Natural killer cell (primary cell): ENCODE results near the gene SPARC. TPM values are rescaled to one million over a fixed set of nuclear protein-coding genes. Genes with fewer than 3 reads are reported as not detected.

Experiments used
- ATAC-seq, 3 donors: fragments of 150-1000 bp in 2 of 3; fragments of 200-7000 bp in 1 of 3; cut with Tn5 transposase; 1 replicate in 1 of 3; 2 replicates in 2 of 3; pipeline ENCODE4 v1.10.0; 2021; ENCODE audit warnings: mild to moderate bottlenecking in 2 of 3, moderate library complexity in 2 of 3
- DNase-seq, 2 donors: peaks; one replicate each; pipeline versions ENCODE4 v3.0.0 to v3.0.0-alpha.2; 2013 to 2021; ENCODE audit warnings: mixed read lengths in 1 of 2
- H3K27ac ChIP-seq: one replicate; pipeline ENCODE4 v1.5.1; 2013; ENCODE audit warnings: mild to moderate bottlenecking, low read length
- H3K27me3 ChIP-seq: one replicate; pipeline ENCODE4 v1.6.1; 2013; ENCODE audit warnings: low read length; ENCODE audit not compliant: control insufficient read depth, insufficient read depth
- H3K36me3 ChIP-seq: one replicate; pipeline ENCODE4 v1.6.1; 2013; ENCODE audit warnings: low read length; ENCODE audit not compliant: control insufficient read depth, insufficient read depth
- H3K4me1 ChIP-seq: one replicate; pipeline ENCODE4 v1.6.1; 2013; ENCODE audit warnings: low read length; ENCODE audit not compliant: control insufficient read depth, insufficient read depth
- H3K4me3 ChIP-seq: one replicate; pipeline ENCODE4 v1.5.1; 2013; ENCODE audit warnings: low read length
- H3K9me3 ChIP-seq: one replicate; pipeline ENCODE4 v1.6.1; 2013; ENCODE audit warnings: low read length; ENCODE audit not compliant: control insufficient read depth, insufficient read depth
- H3K27ac Mint-ChIP-seq, 2 donors: one replicate each; pipeline ENCODE4 v1.8.0; 2022; ENCODE audit warnings: mild to moderate bottlenecking in 2 of 2, mixed read lengths in 2 of 2, moderate library complexity in 1 of 2
- H3K27me3 Mint-ChIP-seq, 2 donors: one replicate each; pipeline ENCODE4 v1.8.0; 2022; ENCODE audit warnings: low read depth in 2 of 2, mixed read lengths in 2 of 2
- H3K36me3 Mint-ChIP-seq: one replicate; pipeline ENCODE4 v1.8.0; 2022; ENCODE audit warnings: mixed read lengths
- H3K4me1 Mint-ChIP-seq, 2 donors: one replicate each; pipeline ENCODE4 v1.8.0; 2022; ENCODE audit warnings: mixed read lengths in 2 of 2
- H3K4me3 Mint-ChIP-seq: one replicate; pipeline ENCODE4 v1.8.0; 2022; ENCODE audit warnings: mild to moderate bottlenecking, moderate library complexity, mixed read lengths
- H3K9me3 Mint-ChIP-seq, 2 donors: one replicate each; pipeline ENCODE4 v1.8.0; 2022; ENCODE audit warnings: mixed read lengths in 2 of 2
- CTCF ChIP-seq: fragments of 200-600 bp; IDR thresholded peaks from one replicate; pipeline ENCODE4 v1.8.0; 2022; ENCODE audit warnings: antibody characterized with exemption
- WGBS: methylation state at CpG from one replicate; pipeline ENCODE4 v1.1.7; 2013; ENCODE audit warnings: missing lambda C conversion rate; ENCODE audit not compliant: insufficient coverage; 5-methylcytosine and 5-hydroxymethylcytosine counted together
- intact Hi-C: fragments of 100-400 bp; cut with micrococcal nuclease; formaldehyde crosslinking; loops from one replicate; pipeline ENCODE4 v1.14.2; 2022
- total RNA-seq, 4 donors: library from RNA; stranded (reverse); fragments of 120-200 nt in 1 of 4; gene quantifications; one replicate each; pipeline versions ENCODE4 v1.2.3 to v1.2.4, GENCODE V29; 2013 to 2022

The SPARC gene
- total RNA-seq, 3 donors from 2014 or later (not counting 1 experiment from before 2014, with no cell fraction given) = 3.2 to 48.5 (median 23.4) TPM

- no peak for ATAC-seq
- H3K27ac ChIP-seq = no peak overlapping the region
These were observed 21.1 kb downstream of the SPARC start for GRCh38 chr5:151665613-151666012.

GRCh38 chr5:151664694-151665585 lies 21.8 kb downstream of the SPARC start:
- H3K4me3 ChIP-seq = no peak overlapping the region
- peaks cover 6 to 10% of the 10 kb centered on the region in 2 donors for H3K4me1 Mint-ChIP-seq
- H3K36me3 Mint-ChIP-seq = no peaks in the 10 kb centered on the region
- intact Hi-C loops = no loop called here
- no peaks in the 10 kb centered on the region for H3K9me3 Mint-ChIP-seq
- no peak for TF ChIP-seq CTCF
- no peak overlapping the region for H3K27ac Mint-ChIP-seq
- no peaks in the 10 kb centered on the region for H3K27me3 ChIP-seq
- no peaks in the 10 kb centered on the region for H3K36me3 ChIP-seq
- peaks cover 0 to 3% of the 10 kb centered on the region in 2 donors for H3K27me3 Mint-ChIP-seq
- no peak for ATAC-seq
- peaks cover 9% of the 10 kb centered on the region for H3K4me1 ChIP-seq
- WGBS = 79% methylated on average over 4 of the region's 6 CpGs
- H3K4me3 Mint-ChIP-seq = no peak overlapping the region
- no peak for DNase-seq
- no peaks in the 10 kb centered on the region for H3K9me3 ChIP-seq
- H3K27ac ChIP-seq = no peak overlapping the region

More at GRCh38 chr5:151665613-151666012, 21.1 kb downstream of the SPARC start:
- WGBS = 63% methylated on average over 2 of the region's 2 CpGs
- H3K9me3 ChIP-seq = no peaks in the 10 kb centered on the region
- H3K4me3 ChIP-seq = no peak overlapping the region
- peaks cover 0 to 3% of the 10 kb centered on the region in 2 donors for H3K27me3 Mint-ChIP-seq
- no peak overlapping the region for H3K4me3 Mint-ChIP-seq
- no peaks in the 10 kb centered on the region for H3K9me3 Mint-ChIP-seq
- no peak for DNase-seq
- no peaks in the 10 kb centered on the region for H3K36me3 Mint-ChIP-seq
- intact Hi-C loops = no loop called here
- no peak for TF ChIP-seq CTCF
- no peak overlapping the region for H3K27ac Mint-ChIP-seq
- peaks cover 9% of the 10 kb centered on the region for H3K4me1 ChIP-seq
- H3K36me3 ChIP-seq = no peaks in the 10 kb centered on the region
- peaks cover 6 to 10% of the 10 kb centered on the region in 2 donors for H3K4me1 Mint-ChIP-seq
- no peaks in the 10 kb centered on the region for H3K27me3 ChIP-seq

GRCh38 chr5:151663617-151664293 lies 23.0 kb downstream of the SPARC start:
- no peaks in the 10 kb centered on the region for H3K27me3 ChIP-seq
- H3K4me3 ChIP-seq = no peak overlapping the region
- H3K36me3 ChIP-seq = no peaks in the 10 kb centered on the region
- ATAC-seq (no peak), DNase-seq (no peak)
- peaks cover 11 to 16% of the 10 kb centered on the region in 2 donors for H3K4me1 Mint-ChIP-seq
- no peak for TF ChIP-seq CTCF
- no peak overlapping the region for H3K4me3 Mint-ChIP-seq
- H3K9me3 ChIP-seq = no peaks in the 10 kb centered on the region
- H3K4me1 ChIP-seq = peaks cover 12% of the 10 kb centered on the region
- no peaks in the 10 kb centered on the region for H3K36me3 Mint-ChIP-seq
- 50% methylated on average over 17 of the region's 17 CpGs for WGBS
- H3K27ac ChIP-seq = no peak overlapping the region
- H3K27ac Mint-ChIP-seq = peak overlapping the region in 1 of 2 donors; percentile 44
- peaks cover 0 to 6% of the 10 kb centered on the region in 2 donors for H3K27me3 Mint-ChIP-seq
- H3K9me3 Mint-ChIP-seq = no peaks in the 10 kb centered on the region
- intact Hi-C loops = no loop called here
